ENCODE data around the gene ZNF653.
"Not testable (repeated sequence)": the region's sequence is repeated elsewhere in the genome, so short reads cannot be mapped to it uniquely, and the experiment has no call there.

ZNF653 gene

GRCh38 chr19:11478167-11479089 lies 27.2 kb downstream of the ZNF653 start:
- H3K36me3 ChIP-seq (ENCODE audit: control insufficient read depth, low read depth, low read length): no peaks in the 10 kb centered on the region
- peak overlapping the region; percentile 43 for H3K4me3 ChIP-seq (ENCODE audit: low read length)
- H3K27me3 ChIP-seq (ENCODE audit: control insufficient read depth, insufficient read depth, low read length): peaks cover 34% of the 10 kb centered on the region
- no peak overlapping the region for H3K9ac ChIP-seq (ENCODE audit: low read length)
- no peaks in the 10 kb centered on the region for H3K9me3 ChIP-seq (ENCODE audit: control insufficient read depth, low read depth, low read length)
- no peaks in the 10 kb centered on the region for H3K4me1 ChIP-seq (ENCODE audit: control insufficient read depth, low read depth, low read length)
- no peak overlapping the region for H3K27ac ChIP-seq (ENCODE audit: low read length)

GRCh38 chr19:11475861-11476260 lies 29.8 kb downstream of the ZNF653 start:
- Histone ChIP-seq H3K9me3 (ENCODE audit: control insufficient read depth, low read depth, low read length) (no peaks in the 10 kb centered on the region), H3K4me3 (ENCODE audit: low read length) (no peak overlapping the region), H3K9ac (ENCODE audit: low read length) (no peak overlapping the region), H3K36me3 (ENCODE audit: control insufficient read depth, low read depth, low read length) (no peaks in the 10 kb centered on the region), H3K27me3 (ENCODE audit: control insufficient read depth, insufficient read depth, low read length) (peaks cover 21% of the 10 kb centered on the region), H3K4me1 (ENCODE audit: control insufficient read depth, low read depth, low read length) (no peaks in the 10 kb centered on the region), H3K27ac (ENCODE audit: low read length) (no peak overlapping the region)

GRCh38 chr19:11475343-11475742 lies 30.3 kb downstream of the ZNF653 start:
- not testable (repeated sequence) for H3K36me3 ChIP-seq (ENCODE audit: control insufficient read depth, low read depth, low read length); H3K9ac ChIP-seq (ENCODE audit: low read length); H3K9me3 ChIP-seq (ENCODE audit: control insufficient read depth, low read depth, low read length); H3K4me1 ChIP-seq (ENCODE audit: control insufficient read depth, low read depth, low read length); H3K27ac ChIP-seq (ENCODE audit: low read length); H3K4me3 ChIP-seq (ENCODE audit: low read length)
- peaks cover 15% of the 10 kb centered on the region for H3K27me3 ChIP-seq (ENCODE audit: control insufficient read depth, insufficient read depth, low read length)

DNA sequence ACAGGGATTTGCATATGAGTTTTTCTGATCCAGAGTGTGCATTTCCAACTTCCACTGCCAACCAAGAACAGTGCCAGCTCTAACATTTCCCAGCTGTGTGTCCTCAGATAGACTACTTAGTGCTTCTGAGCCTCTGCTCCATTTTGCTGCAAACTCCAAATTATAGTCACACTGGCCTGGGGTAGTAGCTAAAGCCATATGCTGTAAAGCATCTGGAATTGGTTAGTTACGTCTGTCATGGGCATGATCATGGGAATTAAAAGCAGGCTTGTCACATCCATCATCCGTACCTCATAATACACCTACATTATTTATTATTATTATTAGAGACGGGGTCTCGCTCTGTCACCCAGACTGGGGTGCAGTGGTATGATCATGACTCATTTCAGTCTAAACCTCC lies 31.9 kb downstream of the ZNF653 start:
- Histone ChIP-seq H3K9me3 (ENCODE audit: control insufficient read depth, low read depth, low read length) (no peaks in the 10 kb centered on the region), H3K27ac (ENCODE audit: low read length) (no peak overlapping the region), H3K27me3 (ENCODE audit: control insufficient read depth, insufficient read depth, low read length) (peaks cover 2% of the 10 kb centered on the region), H3K4me3 (ENCODE audit: low read length) (no peak overlapping the region), H3K9ac (ENCODE audit: low read length) (no peak overlapping the region), H3K36me3 (ENCODE audit: control insufficient read depth, low read depth, low read length) (no peaks in the 10 kb centered on the region), H3K4me1 (ENCODE audit: control insufficient read depth, low read depth, low read length) (no peaks in the 10 kb centered on the region)

GRCh38 chr19:11468266-11468845 lies 37.3 kb downstream of the ZNF653 start:
- not testable (repeated sequence) for H3K27ac ChIP-seq (ENCODE audit: low read length); H3K4me3 ChIP-seq (ENCODE audit: low read length); H3K27me3 ChIP-seq (ENCODE audit: control insufficient read depth, insufficient read depth, low read length); H3K4me1 ChIP-seq (ENCODE audit: control insufficient read depth, low read depth, low read length); H3K9ac ChIP-seq (ENCODE audit: low read length); H3K36me3 ChIP-seq (ENCODE audit: control insufficient read depth, low read depth, low read length); H3K9me3 ChIP-seq (ENCODE audit: control insufficient read depth, low read depth, low read length)

DNA sequence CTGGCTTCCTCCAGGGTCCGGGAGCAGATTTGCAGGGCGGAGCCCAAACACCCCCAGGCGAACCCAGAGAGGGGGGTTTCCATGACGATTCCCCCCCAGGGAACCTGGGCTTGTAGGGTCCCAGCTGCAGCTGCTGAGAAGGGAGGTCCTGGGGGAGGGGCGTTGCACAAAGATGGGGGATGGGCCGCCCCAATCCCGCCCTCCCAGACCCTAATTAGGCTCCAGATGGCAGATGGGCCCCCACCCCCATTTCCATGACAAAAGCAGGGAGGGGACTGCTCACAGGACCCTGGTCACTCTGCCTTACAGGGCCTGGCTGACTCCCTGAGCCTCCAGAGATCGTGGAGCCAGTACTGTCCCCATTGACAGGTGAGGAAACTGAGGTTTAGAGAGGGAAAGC lies 40.0 kb downstream of the ZNF653 start:
- Histone ChIP-seq H3K27me3 (ENCODE audit: control insufficient read depth, insufficient read depth, low read length) (no peaks in the 10 kb centered on the region), H3K4me1 (ENCODE audit: control insufficient read depth, low read depth, low read length) (peaks cover 4% of the 10 kb centered on the region), H3K27ac (ENCODE audit: low read length) (no peak overlapping the region), H3K4me3 (ENCODE audit: low read length) (no peak overlapping the region), H3K9me3 (ENCODE audit: control insufficient read depth, low read depth, low read length) (no peaks in the 10 kb centered on the region), H3K36me3 (ENCODE audit: control insufficient read depth, low read depth, low read length) (no peaks in the 10 kb centered on the region), H3K9ac (ENCODE audit: low read length) (no peak overlapping the region)

GRCh38 chr19:11464333-11465265 lies 41.0 kb downstream of the ZNF653 start:
- Histone ChIP-seq H3K9ac (ENCODE audit: low read length) (no peak overlapping the region), H3K4me1 (ENCODE audit: control insufficient read depth, low read depth, low read length) (peaks cover 4% of the 10 kb centered on the region), H3K36me3 (ENCODE audit: control insufficient read depth, low read depth, low read length) (no peaks in the 10 kb centered on the region), H3K27me3 (ENCODE audit: control insufficient read depth, insufficient read depth, low read length) (no peaks in the 10 kb centered on the region), H3K27ac (ENCODE audit: low read length) (no peak overlapping the region), H3K4me3 (ENCODE audit: low read length) (no peak overlapping the region), H3K9me3 (ENCODE audit: control insufficient read depth, low read depth, low read length) (no peaks in the 10 kb centered on the region)

DNA sequence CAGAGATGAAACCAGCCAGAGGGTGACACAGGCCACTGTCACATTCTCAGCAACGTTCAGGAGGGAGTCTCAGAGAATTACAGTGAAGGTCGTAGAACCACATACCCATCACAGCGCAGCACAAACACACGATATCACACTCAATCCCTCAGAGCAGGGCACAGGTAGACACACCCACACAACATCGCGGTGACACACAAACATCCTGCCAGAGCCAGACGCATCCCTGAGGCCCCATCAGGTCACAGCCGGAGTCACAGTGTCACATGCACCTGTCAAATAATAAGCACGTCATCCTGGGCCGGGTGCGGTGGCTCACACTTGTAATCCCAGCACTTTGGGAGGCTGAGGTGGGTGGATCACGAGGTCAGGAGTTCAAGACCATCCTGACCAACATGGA lies 42.2 kb downstream of the ZNF653 start:
- H3K9ac ChIP-seq (ENCODE audit: low read length): no peak overlapping the region

DNA sequence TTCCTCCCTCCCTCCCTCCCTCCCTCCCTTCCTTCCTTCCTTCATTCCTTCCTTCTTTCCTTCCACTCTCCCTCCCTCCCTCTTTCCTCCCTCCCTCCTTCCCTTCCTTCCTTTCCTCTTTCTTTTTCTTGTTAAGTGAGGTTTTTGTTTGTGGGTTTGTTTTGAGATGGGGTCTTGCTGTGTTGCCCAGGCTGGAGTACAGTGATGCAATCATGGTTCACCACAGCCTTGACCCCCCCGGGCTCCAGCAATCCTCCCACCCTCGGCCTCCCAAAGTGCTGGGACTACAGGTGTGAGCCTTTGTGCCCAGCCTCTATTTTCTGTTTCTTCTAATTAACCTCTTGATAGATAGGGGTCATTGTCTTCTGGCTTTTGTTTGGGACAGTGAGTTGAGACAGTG lies 44.2 kb downstream of the ZNF653 start:
- H3K9me3 ChIP-seq (ENCODE audit: control insufficient read depth, low read depth, low read length): no peaks in the 10 kb centered on the region
- H3K36me3 ChIP-seq (ENCODE audit: control insufficient read depth, low read depth, low read length): no peaks in the 10 kb centered on the region
- H3K4me3 ChIP-seq (ENCODE audit: low read length): no peak overlapping the region
- H3K27ac ChIP-seq (ENCODE audit: low read length): no peak overlapping the region
- peaks cover 4% of the 10 kb centered on the region for H3K4me1 ChIP-seq (ENCODE audit: control insufficient read depth, low read depth, low read length)
- H3K9ac ChIP-seq (ENCODE audit: low read length): no peak overlapping the region
- H3K27me3 ChIP-seq (ENCODE audit: control insufficient read depth, insufficient read depth, low read length): no peaks in the 10 kb centered on the region

More for the DNA sequence above, 42.2 kb downstream of the ZNF653 start:
- Histone ChIP-seq H3K36me3 (ENCODE audit: control insufficient read depth, low read depth, low read length) (no peaks in the 10 kb centered on the region), H3K27me3 (ENCODE audit: control insufficient read depth, insufficient read depth, low read length) (no peaks in the 10 kb centered on the region), H3K4me1 (ENCODE audit: control insufficient read depth, low read depth, low read length) (peaks cover 4% of the 10 kb centered on the region), H3K27ac (ENCODE audit: low read length) (no peak overlapping the region), H3K9me3 (ENCODE audit: control insufficient read depth, low read depth, low read length) (no peaks in the 10 kb centered on the region), H3K4me3 (ENCODE audit: low read length) (no peak overlapping the region)

- Histone ChIP-seq H3K9ac (ENCODE audit: low read length) (no peak overlapping the region), H3K9me3 (ENCODE audit: control insufficient read depth, low read depth, low read length) (no peaks in the 10 kb centered on the region), H3K27me3 (ENCODE audit: control insufficient read depth, insufficient read depth, low read length) (no peaks in the 10 kb centered on the region), H3K36me3 (ENCODE audit: control insufficient read depth, low read depth, low read length) (no peaks in the 10 kb centered on the region), H3K27ac (ENCODE audit: low read length) (no peak overlapping the region), H3K4me3 (ENCODE audit: low read length) (no peak overlapping the region), H3K4me1 (ENCODE audit: control insufficient read depth, low read depth, low read length) (peaks cover 2% of the 10 kb centered on the region)
Measured at GRCh38 chr19:11460207-11460606, 45.4 kb downstream of the ZNF653 start.

- not testable (repeated sequence) for H3K27me3 ChIP-seq (ENCODE audit: control insufficient read depth, insufficient read depth, low read length); H3K36me3 ChIP-seq (ENCODE audit: control insufficient read depth, low read depth, low read length); H3K9ac ChIP-seq (ENCODE audit: low read length); H3K4me1 ChIP-seq (ENCODE audit: control insufficient read depth, low read depth, low read length); H3K27ac ChIP-seq (ENCODE audit: low read length); H3K9me3 ChIP-seq (ENCODE audit: control insufficient read depth, low read depth, low read length); H3K4me3 ChIP-seq (ENCODE audit: low read length)
Measured at GRCh38 chr19:11458912-11459311, 46.7 kb downstream of the ZNF653 start.
